ENCODE data around the gene THAP8. TPM values are rescaled to one million over a fixed set of nuclear protein-coding genes. Genes with fewer than 3 reads are reported as not detected.

The THAP8 gene
- total RNA-seq, 1 experiment from 2014 or later = 6.6 TPM

GRCh38 chr19:36014012-36014924 lies 39.8 kb downstream of the THAP8 start, which contains the start of gene ALKBH6 (continued):
- TF ChIP-seq ATF2 (CRISPR knock-in tag; IDR thresholded peaks at IDR 0.05; ENCODE audit: borderline replicate concordance, low read depth) (no peak), IRF1 (CRISPR knock-in tag; IDR thresholded peaks at IDR 0.05) (no peak), ZNF281 (CRISPR knock-in tag; IDR thresholded peaks at IDR 0.05) (0 out of 2 replicates have a peak, but pooled peaks have one; percentile 32), ZNF121 (CRISPR knock-in tag; IDR thresholded peaks at IDR 0.05) (no peak), NR3C1 (CRISPR knock-in tag; conservative IDR thresholded peaks at IDR 0.05; ENCODE audit: low read depth) (no peak), NR1H2 (CRISPR knock-in tag; IDR thresholded peaks at IDR 0.05) (no peak), E2F5 (CRISPR knock-in tag; IDR thresholded peaks at IDR 0.05) (no peak; the same call in 1 of the 2 replicates), ZNF416 (CRISPR knock-in tag; IDR thresholded peaks at IDR 0.05) (no peak), ZNF138 (CRISPR knock-in tag; conservative IDR thresholded peaks at IDR 0.05) (no peak), CREB1 (CRISPR knock-in tag; IDR thresholded peaks at IDR 0.05) (no peak), TP53 (CRISPR knock-in tag; IDR thresholded peaks at IDR 0.05) (no peak), EMX1 (CRISPR knock-in tag; IDR thresholded peaks at IDR 0.05) (no peak), FOXK1 (CRISPR knock-in tag; IDR thresholded peaks at IDR 0.05) (peak; percentile 66; the same call in 1 of the 2 replicates), IRF2 (CRISPR knock-in tag; IDR thresholded peaks at IDR 0.05; ENCODE audit: borderline replicate concordance, low read depth) (no peak), AFF4 (CRISPR knock-in tag; IDR thresholded peaks at IDR 0.05; ENCODE audit: borderline replicate concordance) (no peak), NR2C2 (CRISPR knock-in tag; IDR thresholded peaks at IDR 0.05) (no peak), PRDM15 (CRISPR knock-in tag; IDR thresholded peaks at IDR 0.05) (no peak), GTF2I (CRISPR knock-in tag; conservative IDR thresholded peaks at IDR 0.05) (no peak), ZNF532 (CRISPR knock-in tag; IDR thresholded peaks at IDR 0.05; ENCODE audit: borderline replicate concordance) (no peak), NFYB (CRISPR knock-in tag; conservative IDR thresholded peaks at IDR 0.05; ENCODE audit: low read depth) (peak; percentile 87)

Data from WTC11 (cell line).